ENCODE measurements around the gene STRIT1.

STRIT1 gene

GRCh38 chr3:155297100-155297499, 3.6 kb upstream of the STRIT1 start:
- no peak for TF ChIP-seq TAF1 (IDR thresholded peaks at IDR 0.05; ENCODE audit: borderline replicate concordance, insufficient read depth, low read length)
- TF ChIP-seq SIN3A (IDR thresholded peaks at IDR 0.05; ENCODE audit: borderline replicate concordance, insufficient read depth, low read length), result no peak
- no peak for TF ChIP-seq FOXP2 (optimal IDR thresholded peaks at IDR 0.05; ENCODE audit: borderline replicate concordance, extremely low read depth, extremely low read length, insufficient read depth)
- TF ChIP-seq REST (IDR thresholded peaks at IDR 0.05; ENCODE audit: insufficient read depth in 1 of 2, low read depth in 2 of 2, low read length in 2 of 2), result no peak
- no peak for TF ChIP-seq POLR2AphosphoS5 (IDR thresholded peaks at IDR 0.05; ENCODE audit: low read depth, low read length)

DNA sequence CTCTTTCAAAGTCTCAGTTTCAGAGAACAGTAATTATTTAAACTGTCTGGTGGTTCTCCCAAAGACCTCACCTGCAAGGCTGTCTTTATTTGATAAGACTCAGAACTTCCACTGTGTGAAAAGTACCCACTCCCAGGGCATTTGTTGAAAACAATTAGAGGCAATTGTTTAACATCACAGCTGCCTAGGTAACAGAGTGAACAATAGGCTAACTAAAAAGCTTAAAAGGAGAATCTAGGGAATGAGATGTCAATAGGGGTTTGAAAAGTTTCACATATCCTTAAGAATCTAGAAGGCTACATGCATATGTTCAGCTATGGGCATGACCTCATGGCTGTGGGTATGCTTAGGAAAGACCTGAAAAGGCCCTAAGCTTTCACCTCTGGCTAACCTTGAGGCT, 2.9 kb upstream of the STRIT1 start:
- TF ChIP-seq POLR2AphosphoS5 (IDR thresholded peaks at IDR 0.05; ENCODE audit: low read depth, low read length) (no peak), SIN3A (IDR thresholded peaks at IDR 0.05; ENCODE audit: borderline replicate concordance, insufficient read depth, low read length) (no peak), TAF1 (IDR thresholded peaks at IDR 0.05; ENCODE audit: borderline replicate concordance, insufficient read depth, low read length) (no peak), FOXP2 (optimal IDR thresholded peaks at IDR 0.05; ENCODE audit: borderline replicate concordance, extremely low read depth, extremely low read length, insufficient read depth) (no peak), REST (IDR thresholded peaks at IDR 0.05; ENCODE audit: insufficient read depth in 1 of 2, low read depth in 2 of 2, low read length in 2 of 2) (no peak)

DNA sequence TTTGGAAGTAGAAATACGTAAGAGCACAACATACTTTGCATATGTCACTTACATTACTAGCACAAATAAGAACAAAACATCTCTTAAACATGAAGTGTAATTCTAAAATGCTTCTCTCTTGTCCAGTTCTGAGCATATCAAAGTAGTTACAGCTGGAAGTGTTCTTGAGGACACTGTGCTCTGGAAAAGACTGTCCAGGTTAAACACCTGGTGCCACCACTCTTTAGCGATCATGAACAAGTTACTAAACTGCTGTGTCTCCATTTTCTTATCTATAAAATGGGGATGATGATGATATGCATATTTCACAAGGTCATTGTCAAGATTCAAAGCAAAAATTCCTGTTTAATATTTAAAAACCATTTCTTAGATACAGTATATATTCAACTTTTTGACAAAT, 790 bp downstream of the STRIT1 start:
- no peak for TF ChIP-seq REST (IDR thresholded peaks at IDR 0.05; ENCODE audit: insufficient read depth in 1 of 2, low read depth in 2 of 2, low read length in 2 of 2)
- TF ChIP-seq FOXP2 (optimal IDR thresholded peaks at IDR 0.05; ENCODE audit: borderline replicate concordance, extremely low read depth, extremely low read length, insufficient read depth), result no peak
- no peak for TF ChIP-seq POLR2AphosphoS5 (IDR thresholded peaks at IDR 0.05; ENCODE audit: low read depth, low read length)
- TF ChIP-seq SIN3A (IDR thresholded peaks at IDR 0.05; ENCODE audit: borderline replicate concordance, insufficient read depth, low read length), result no peak
- no peak for TF ChIP-seq TAF1 (IDR thresholded peaks at IDR 0.05; ENCODE audit: borderline replicate concordance, insufficient read depth, low read length)

DNA sequence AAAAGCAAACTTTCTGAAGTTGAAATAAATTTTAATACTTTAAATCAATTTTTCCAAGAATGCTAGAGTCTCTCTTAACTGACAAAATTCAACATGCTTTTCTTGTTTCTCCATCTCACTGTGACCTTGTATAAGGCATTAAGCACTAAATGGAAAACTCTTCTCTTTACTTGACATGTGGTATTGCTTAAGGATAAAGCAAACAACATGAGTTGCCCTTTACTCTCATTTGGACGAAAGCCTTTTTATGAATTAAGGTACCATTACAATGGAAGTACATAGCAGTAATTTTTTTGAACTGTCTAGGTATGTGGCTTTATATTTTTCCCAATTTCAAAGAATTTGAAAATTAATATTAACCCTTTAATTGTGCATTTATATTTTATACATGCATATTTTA, 1.4 kb downstream of the STRIT1 start:
- TF ChIP-seq SIN3A (IDR thresholded peaks at IDR 0.05; ENCODE audit: borderline replicate concordance, insufficient read depth, low read length) (no peak), POLR2AphosphoS5 (IDR thresholded peaks at IDR 0.05; ENCODE audit: low read depth, low read length) (no peak), FOXP2 (optimal IDR thresholded peaks at IDR 0.05; ENCODE audit: borderline replicate concordance, extremely low read depth, extremely low read length, insufficient read depth) (no peak), REST (IDR thresholded peaks at IDR 0.05; ENCODE audit: insufficient read depth in 1 of 2, low read depth in 2 of 2, low read length in 2 of 2) (no peak), TAF1 (IDR thresholded peaks at IDR 0.05; ENCODE audit: borderline replicate concordance, insufficient read depth, low read length) (no peak)

DNA sequence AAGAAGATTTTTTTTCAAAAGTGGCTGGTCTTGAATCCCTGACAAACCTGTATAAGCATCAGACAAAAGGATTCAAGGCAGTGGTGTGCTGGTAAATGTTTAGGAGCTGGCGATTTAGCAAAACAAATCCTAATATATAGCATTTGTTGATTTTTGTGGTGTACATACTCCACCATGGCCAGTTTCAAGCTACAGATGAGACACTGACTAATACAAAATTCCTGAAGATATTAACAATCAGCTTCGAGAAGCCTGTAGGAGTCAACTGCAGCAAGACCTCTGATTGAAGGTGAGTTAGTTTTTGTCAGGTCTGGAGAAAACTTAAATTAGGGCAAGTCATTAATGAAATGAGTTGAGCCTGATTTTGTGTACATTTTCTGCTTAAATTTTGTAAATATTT, 6.7 kb downstream of the STRIT1 start:
- no peak for TF ChIP-seq FOXP2 (optimal IDR thresholded peaks at IDR 0.05; ENCODE audit: borderline replicate concordance, extremely low read depth, extremely low read length, insufficient read depth)
- TF ChIP-seq POLR2AphosphoS5 (IDR thresholded peaks at IDR 0.05; ENCODE audit: low read depth, low read length), result no peak
- no peak for TF ChIP-seq TAF1 (IDR thresholded peaks at IDR 0.05; ENCODE audit: borderline replicate concordance, insufficient read depth, low read length)
- no peak for TF ChIP-seq REST (IDR thresholded peaks at IDR 0.05; ENCODE audit: insufficient read depth in 1 of 2, low read depth in 2 of 2, low read length in 2 of 2)
- TF ChIP-seq SIN3A (IDR thresholded peaks at IDR 0.05; ENCODE audit: borderline replicate concordance, insufficient read depth, low read length), result no peak
